ENCODE data around the gene LCE3E. TPM values are rescaled to one million over a fixed set of nuclear protein-coding genes. Genes with fewer than 3 reads are reported as not detected.
"Not testable (repeated sequence)": the region's sequence is repeated elsewhere in the genome, so short reads cannot be mapped to it uniquely, and the experiment has no call there.

The LCE3E gene
- total and polyA plus RNA-seq, 4 donors = not detected

GRCh38 chr1:152577168-152577567 lies 10.6 kb upstream of the LCE3E start:
- DNase-seq (no peak), ATAC-seq (ENCODE audit: insufficient read depth, low FRiP score) (no peak)

GRCh38 chr1:152565535-152566215 lies 905 bp downstream of the LCE3E start:
- TF ChIP-seq CTCF (IDR thresholded peaks at IDR 0.05; ENCODE audit: control extremely low read depth, extremely low read depth) = no peak
- peaks cover 0 to 3% (median 2%) of the 10 kb centered on the region in 4 donors for H3K9me3 ChIP-seq (ENCODE audit: control insufficient read depth in 4 of 4, insufficient read depth in 3 of 4, low read length in 3 of 4)
- H3K9ac ChIP-seq (ENCODE audit: insufficient read depth in 1 of 2, low read length in 2 of 2) = no peak overlapping the region
- ATAC-seq (ENCODE audit: insufficient read depth, low FRiP score) = no peak
- no peak overlapping the region for H3K27ac ChIP-seq (ENCODE audit: low read depth in 1 of 2, low read length in 1 of 2)
- WGBS, 2 donors = 83 to 86% methylated on average over 11 to 14 of the region's 14 CpGs
- H3K36me3 ChIP-seq (ENCODE audit: control insufficient read depth in 4 of 4, insufficient read depth in 4 of 4, low read length in 4 of 4) = no peaks in the 10 kb centered on the region
- H3K4me3 ChIP-seq = no peak overlapping the region
- DNase-seq = no peak
- no peaks in the 10 kb centered on the region for H3K4me1 ChIP-seq (ENCODE audit: control insufficient read depth in 5 of 5, insufficient read depth in 5 of 5, low read length in 5 of 5)
- H3K27me3 ChIP-seq (ENCODE audit: control insufficient read depth in 3 of 3, insufficient read depth in 3 of 3, low read length in 2 of 3) = no peaks in the 10 kb centered on the region

More at GRCh38 chr1:152577168-152577567, 10.6 kb upstream of the LCE3E start:
- Histone ChIP-seq H3K9me3 (ENCODE audit: control insufficient read depth in 4 of 4, insufficient read depth in 3 of 4, low read length in 3 of 4) (peaks cover 0 to 5% (median 2%) of the 10 kb centered on the region in 4 donors), H3K9ac (ENCODE audit: insufficient read depth in 1 of 2, low read length in 2 of 2) (no peak overlapping the region), H3K4me3 (no peak overlapping the region), H3K27ac (ENCODE audit: low read depth in 1 of 2, low read length in 1 of 2) (no peak overlapping the region), H3K36me3 (ENCODE audit: control insufficient read depth in 4 of 4, insufficient read depth in 4 of 4, low read length in 4 of 4) (no peaks in the 10 kb centered on the region), H3K27me3 (ENCODE audit: control insufficient read depth in 3 of 3, insufficient read depth in 3 of 3, low read length in 2 of 3) (no peaks in the 10 kb centered on the region), H3K4me1 (ENCODE audit: control insufficient read depth in 5 of 5, insufficient read depth in 5 of 5, low read length in 5 of 5) (no peaks in the 10 kb centered on the region)
- 79 to 87% methylated on average over 2 of the region's 2 CpGs for WGBS, 2 donors
- no peak for TF ChIP-seq CTCF (IDR thresholded peaks at IDR 0.05; ENCODE audit: control extremely low read depth, extremely low read depth)

- Histone ChIP-seq H3K27ac (ENCODE audit: low read depth in 1 of 2, low read length in 1 of 2) (no peak overlapping the region), H3K4me1 (ENCODE audit: control insufficient read depth in 5 of 5, insufficient read depth in 5 of 5, low read length in 5 of 5) (no peaks in the 10 kb centered on the region), H3K27me3 (ENCODE audit: control insufficient read depth in 3 of 3, insufficient read depth in 3 of 3, low read length in 2 of 3) (no peaks in the 10 kb centered on the region), H3K9ac (ENCODE audit: insufficient read depth in 1 of 2, low read length in 2 of 2) (no peak overlapping the region), H3K4me3 (no peak overlapping the region), H3K9me3 (ENCODE audit: control insufficient read depth in 4 of 4, insufficient read depth in 3 of 4, low read length in 3 of 4) (peaks cover 0 to 3% (median 2%) of the 10 kb centered on the region in 4 donors), H3K36me3 (ENCODE audit: control insufficient read depth in 4 of 4, insufficient read depth in 4 of 4, low read length in 4 of 4) (no peaks in the 10 kb centered on the region)
- DNase-seq = no peak
- no peak for ATAC-seq (ENCODE audit: insufficient read depth, low FRiP score)
- WGBS, 2 donors = 72 to 88% methylated on average over 2 of the region's 2 CpGs
- no peak for TF ChIP-seq CTCF (IDR thresholded peaks at IDR 0.05; ENCODE audit: control extremely low read depth, extremely low read depth)
These were observed 1.5 kb downstream of the LCE3E start for GRCh38 chr1:152565115-152565514.

- not testable (repeated sequence) for H3K9ac ChIP-seq (ENCODE audit: insufficient read depth in 1 of 2, low read length in 2 of 2); H3K27me3 ChIP-seq (ENCODE audit: control insufficient read depth in 3 of 3, insufficient read depth in 3 of 3, low read length in 2 of 3); DNase-seq; H3K4me1 ChIP-seq (ENCODE audit: control insufficient read depth in 5 of 5, insufficient read depth in 5 of 5, low read length in 5 of 5); H3K9me3 ChIP-seq (ENCODE audit: control insufficient read depth in 4 of 4, insufficient read depth in 3 of 4, low read length in 3 of 4); H3K27ac ChIP-seq (ENCODE audit: low read depth in 1 of 2, low read length in 1 of 2); ATAC-seq (ENCODE audit: insufficient read depth, low FRiP score); H3K4me3 ChIP-seq; H3K36me3 ChIP-seq (ENCODE audit: control insufficient read depth in 4 of 4, insufficient read depth in 4 of 4, low read length in 4 of 4)
- WGBS, 2 donors = no CpG with 5 or more reads among the region's 1 CpG
These were observed 18.2 kb downstream of the LCE3E start for GRCh38 chr1:152548358-152548757.
